ENCODE data around the gene FGD6.

The FGD6 gene

DNA sequence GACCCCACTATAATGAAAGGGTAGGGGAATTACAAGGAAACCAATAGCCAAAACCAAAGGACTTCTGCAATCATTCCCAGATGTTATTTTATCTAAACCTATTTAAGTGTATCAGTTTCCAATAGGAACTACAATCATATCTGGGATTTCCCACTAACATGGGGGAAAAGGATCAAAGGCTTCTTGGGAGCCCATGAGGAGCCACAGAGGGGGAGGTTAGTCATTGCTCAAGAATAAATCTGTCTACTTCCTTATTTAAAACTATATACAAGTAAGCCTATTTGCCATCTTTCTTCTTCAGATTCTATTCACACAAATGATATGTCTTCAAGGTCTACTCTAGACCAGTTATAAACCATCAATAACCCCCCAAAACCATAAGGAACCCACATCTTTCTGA, 33.1 kb downstream of the FGD6 start:
- no peak overlapping the region for H3K27ac ChIP-seq
- H3K36me3 ChIP-seq = no peaks in the 10 kb centered on the region
- H3K27me3 ChIP-seq = no peaks in the 10 kb centered on the region
- no peaks in the 10 kb centered on the region for H3K4me1 ChIP-seq (ENCODE audit: control insufficient read depth in 1 of 2, insufficient read depth in 1 of 2, low read depth in 1 of 2, low read length in 1 of 2)
- H3K4me3 ChIP-seq (ENCODE audit: low read depth in 1 of 2, low read length in 1 of 2) = no peak overlapping the region
- TF ChIP-seq, protein P1, sequence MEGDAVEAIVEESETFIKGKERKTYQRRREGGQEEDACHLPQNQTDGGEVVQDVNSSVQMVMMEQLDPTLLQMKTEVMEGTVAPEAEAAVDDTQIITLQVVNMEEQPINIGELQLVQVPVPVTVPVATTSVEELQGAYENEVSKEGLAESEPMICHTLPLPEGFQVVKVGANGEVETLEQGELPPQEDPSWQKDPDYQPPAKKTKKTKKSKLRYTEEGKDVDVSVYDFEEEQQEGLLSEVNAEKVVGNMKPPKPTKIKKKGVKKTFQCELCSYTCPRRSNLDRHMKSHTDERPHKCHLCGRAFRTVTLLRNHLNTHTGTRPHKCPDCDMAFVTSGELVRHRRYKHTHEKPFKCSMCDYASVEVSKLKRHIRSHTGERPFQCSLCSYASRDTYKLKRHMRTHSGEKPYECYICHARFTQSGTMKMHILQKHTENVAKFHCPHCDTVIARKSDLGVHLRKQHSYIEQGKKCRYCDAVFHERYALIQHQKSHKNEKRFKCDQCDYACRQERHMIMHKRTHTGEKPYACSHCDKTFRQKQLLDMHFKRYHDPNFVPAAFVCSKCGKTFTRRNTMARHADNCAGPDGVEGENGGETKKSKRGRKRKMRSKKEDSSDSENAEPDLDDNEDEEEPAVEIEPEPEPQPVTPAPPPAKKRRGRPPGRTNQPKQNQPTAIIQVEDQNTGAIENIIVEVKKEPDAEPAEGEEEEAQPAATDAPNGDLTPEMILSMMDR (IDR thresholded peaks at IDR 0.05) = no peak
- H3K9me3 ChIP-seq = no peaks in the 10 kb centered on the region

DNA sequence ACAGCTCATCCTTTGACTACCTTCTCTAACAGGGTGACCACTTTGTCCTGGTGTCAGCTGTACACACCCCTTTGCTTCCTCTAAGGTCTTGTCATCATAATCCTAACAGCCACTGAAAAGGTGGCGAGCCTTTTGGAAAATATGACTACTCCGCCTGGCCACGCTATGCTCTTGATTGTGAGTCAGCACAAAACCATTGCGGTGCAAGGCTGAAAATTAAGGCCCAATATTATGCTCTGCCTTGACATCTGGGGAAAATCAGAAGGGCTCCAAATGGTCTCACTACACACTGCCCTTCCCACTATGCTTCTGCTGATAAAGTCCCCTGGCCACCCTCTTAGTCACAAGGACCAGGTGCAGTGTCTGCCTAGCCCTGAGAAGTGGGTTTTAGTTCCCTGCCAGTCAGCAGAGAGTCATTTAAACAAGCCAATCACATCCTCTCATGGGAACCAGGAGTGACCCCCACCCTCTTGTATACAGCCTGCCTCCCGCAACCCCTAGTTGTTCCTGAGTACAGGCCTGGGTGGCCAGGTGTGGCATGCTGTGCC, 34.3 kb downstream of the FGD6 start:
- Histone ChIP-seq H3K4me3 (ENCODE audit: low read depth in 1 of 2, low read length in 1 of 2) (no peak overlapping the region), H3K27me3 (no peaks in the 10 kb centered on the region), H3K9me3 (no peaks in the 10 kb centered on the region), H3K27ac (no peak overlapping the region), H3K4me1 (ENCODE audit: control insufficient read depth in 1 of 2, insufficient read depth in 1 of 2, low read depth in 1 of 2, low read length in 1 of 2) (no peaks in the 10 kb centered on the region), H3K36me3 (no peaks in the 10 kb centered on the region)
- TF ChIP-seq, protein P1 (IDR thresholded peaks at IDR 0.05) = no peak

DNA sequence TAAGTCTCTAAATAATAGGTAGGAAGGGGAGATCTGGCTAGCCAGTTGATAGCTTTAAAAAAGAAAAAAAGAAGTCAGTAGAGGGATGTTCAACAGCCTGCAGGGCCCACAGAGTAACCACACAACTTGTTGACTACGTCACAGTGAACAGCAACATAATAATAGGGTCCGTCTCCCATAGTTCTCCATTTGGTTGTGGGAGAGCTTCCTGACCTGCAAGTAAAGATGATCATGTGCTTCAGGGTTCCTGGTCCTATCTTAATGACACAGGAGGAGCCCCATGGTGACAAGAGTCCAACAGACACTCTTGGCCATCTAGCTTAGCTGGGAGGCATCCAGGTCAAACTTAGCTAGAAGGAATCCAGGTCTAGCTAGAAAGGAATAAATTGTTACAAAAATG, 36.2 kb downstream of the FGD6 start:
- Histone ChIP-seq H3K36me3 (no peaks in the 10 kb centered on the region), H3K27me3 (no peaks in the 10 kb centered on the region), H3K27ac (no peak overlapping the region), H3K4me1 (ENCODE audit: control insufficient read depth in 1 of 2, insufficient read depth in 1 of 2, low read depth in 1 of 2, low read length in 1 of 2) (no peaks in the 10 kb centered on the region), H3K9me3 (no peaks in the 10 kb centered on the region), H3K4me3 (ENCODE audit: low read depth in 1 of 2, low read length in 1 of 2) (no peak overlapping the region)
- TF ChIP-seq, protein P1 (IDR thresholded peaks at IDR 0.05) = no peak

DNA sequence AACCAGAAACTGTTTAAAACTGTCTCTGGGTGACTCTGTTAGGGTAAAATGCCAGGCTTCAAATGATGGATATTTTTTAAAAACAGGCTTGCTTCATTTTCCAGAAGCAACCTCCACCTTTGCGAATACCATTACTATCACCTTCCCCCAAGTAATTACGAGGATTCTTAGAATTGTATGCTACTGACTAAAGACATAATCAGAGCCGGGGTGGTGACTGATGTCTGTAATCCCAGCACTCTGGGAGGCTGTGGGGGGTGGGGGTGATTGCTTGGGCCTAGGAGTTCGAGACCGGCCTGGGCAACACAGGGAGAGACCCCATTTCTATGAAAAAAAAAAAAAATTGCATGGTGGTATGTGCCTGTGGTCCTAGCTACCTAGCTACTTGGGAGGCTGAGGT, 38.3 kb downstream of the FGD6 start:
- H3K4me1 ChIP-seq (ENCODE audit: control insufficient read depth in 1 of 2, insufficient read depth in 1 of 2, low read depth in 1 of 2, low read length in 1 of 2) = no peaks in the 10 kb centered on the region
- H3K4me3 ChIP-seq (ENCODE audit: low read depth in 1 of 2, low read length in 1 of 2) = no peak overlapping the region
- TF ChIP-seq, protein P1 (IDR thresholded peaks at IDR 0.05) = no peak
- H3K36me3 ChIP-seq = no peaks in the 10 kb centered on the region
- H3K27ac ChIP-seq = no peak overlapping the region
- H3K9me3 ChIP-seq = no peaks in the 10 kb centered on the region
- no peaks in the 10 kb centered on the region for H3K27me3 ChIP-seq

DNA sequence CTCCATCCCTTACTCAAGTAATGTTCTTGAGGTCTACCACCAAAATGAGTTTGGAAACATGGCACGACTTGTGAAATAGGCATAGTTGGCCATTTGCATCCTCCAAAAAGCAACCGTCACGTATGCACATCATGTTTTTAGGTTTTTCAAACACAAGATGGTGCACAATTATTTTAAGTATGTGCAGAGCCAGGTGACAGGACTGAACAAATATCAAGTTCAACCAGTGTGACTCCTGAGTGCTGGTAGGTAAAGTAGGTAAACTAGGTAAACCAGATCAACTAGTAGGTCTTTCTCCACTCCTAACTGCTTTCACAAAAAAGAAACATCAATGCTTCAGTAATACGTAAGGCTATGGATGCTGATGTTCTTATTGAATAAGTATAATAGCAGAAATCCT, 39.1 kb downstream of the FGD6 start:
- H3K4me3 ChIP-seq (ENCODE audit: low read depth in 1 of 2, low read length in 1 of 2) = no peak overlapping the region
- TF ChIP-seq, protein P1 (IDR thresholded peaks at IDR 0.05) = no peak
- no peaks in the 10 kb centered on the region for H3K27me3 ChIP-seq
- no peak overlapping the region for H3K27ac ChIP-seq
- H3K36me3 ChIP-seq = no peaks in the 10 kb centered on the region
- H3K9me3 ChIP-seq = no peaks in the 10 kb centered on the region
- no peaks in the 10 kb centered on the region for H3K4me1 ChIP-seq (ENCODE audit: control insufficient read depth in 1 of 2, insufficient read depth in 1 of 2, low read depth in 1 of 2, low read length in 1 of 2)

Data from neutrophil (primary cell).